Activated CD4-positive, alpha-beta memory T cell treated with anti-CD3 and anti-CD28 coated beads, Interleukin-2, amount 10 ng/mL, durations not matched to agents 7 days and 5 days (primary cell): ENCODE results near the gene PRKAG2. TPM values are rescaled to one million over a fixed set of nuclear protein-coding genes. Genes with fewer than 3 reads are reported as not detected.

Experiments used
- CTCF ChIA-PET: fragments of 350-600 bp; sonication (Branson Sonifier 250); formaldehyde crosslinking; loops from one replicate; lab custom pipeline; 2021; ENCODE audit warnings: antibody characterized with exemption, inconsistent platforms; lab: Charles Lee
- POLR2A ChIA-PET: fragments of 350-600 bp; sonication (Branson Sonifier 250); formaldehyde crosslinking; loops from one replicate; lab custom pipeline; 2021; ENCODE audit warnings: antibody characterized with exemption; lab: Charles Lee
- DNase-seq: peaks from one replicate; pipeline ENCODE4 v3.0.0-alpha.2; 2020
- H3K27ac Mint-ChIP-seq: one replicate; pipeline ENCODE4 v1.8.0; 2021; ENCODE audit warnings: mild to moderate bottlenecking, mixed read lengths
- H3K27me3 Mint-ChIP-seq: one replicate; pipeline ENCODE4 v1.8.0; 2021; ENCODE audit warnings: mixed read lengths
- H3K36me3 Mint-ChIP-seq: one replicate; pipeline ENCODE4 v1.8.0; 2021; ENCODE audit warnings: low read depth, mixed read lengths
- H3K4me1 Mint-ChIP-seq: one replicate; pipeline ENCODE4 v1.8.0; 2021; ENCODE audit warnings: mixed read lengths
- H3K4me3 Mint-ChIP-seq: one replicate; pipeline ENCODE4 v1.8.0; 2021; ENCODE audit warnings: mild to moderate bottlenecking, mixed read lengths
- H3K9me3 Mint-ChIP-seq: one replicate; pipeline ENCODE4 v1.8.0; 2021; ENCODE audit warnings: mixed read lengths
- total RNA-seq, 2 experiments: library from RNA; stranded (reverse); gene quantifications; one replicate each; pipeline ENCODE4 v1.2.3, GENCODE V29; 2021

Gene PRKAG2
- total RNA-seq, 2 experiments from 2014 or later: 25.4 to 33.7 TPM

- Mint-ChIP-seq H3K9me3 (no peaks in the 10 kb centered on the region), H3K4me3 (no peak overlapping the region), H3K27ac (no peak overlapping the region), H3K27me3 (peaks cover 17% of the 10 kb centered on the region), H3K36me3 (no peaks in the 10 kb centered on the region), H3K4me1 (no peaks in the 10 kb centered on the region)
- DNase-seq: no peak
- CTCF ChIA-PET: no interaction called here
- POLR2A ChIA-PET: no interaction called here
Observed at GRCh38 chr7:151897161-151897731, 20.3 kb upstream of the PRKAG2 start.

GRCh38 chr7:151896486-151896885, 19.6 kb upstream of the PRKAG2 start:
- no peaks in the 10 kb centered on the region for H3K4me1 Mint-ChIP-seq
- no peak for DNase-seq
- no peaks in the 10 kb centered on the region for H3K9me3 Mint-ChIP-seq
- H3K4me3 Mint-ChIP-seq: no peak overlapping the region
- POLR2A ChIA-PET: no interaction called here
- H3K36me3 Mint-ChIP-seq: no peaks in the 10 kb centered on the region
- no peak overlapping the region for H3K27ac Mint-ChIP-seq
- CTCF ChIA-PET: no interaction called here
- H3K27me3 Mint-ChIP-seq: peaks cover 17% of the 10 kb centered on the region

- H3K4me3 Mint-ChIP-seq: no peak overlapping the region
- DNase-seq: no peak
- H3K27me3 Mint-ChIP-seq: peaks cover 19% of the 10 kb centered on the region
- ChIA-PET POLR2A (no interaction called here), CTCF (no interaction called here)
- H3K9me3 Mint-ChIP-seq: no peaks in the 10 kb centered on the region
- H3K27ac Mint-ChIP-seq: no peak overlapping the region
- H3K4me1 Mint-ChIP-seq: no peaks in the 10 kb centered on the region
- H3K36me3 Mint-ChIP-seq: no peaks in the 10 kb centered on the region
Observed at GRCh38 chr7:151896086-151896485, 19.2 kb upstream of the PRKAG2 start.

GRCh38 chr7:151895631-151896031, 18.7 kb upstream of the PRKAG2 start:
- no peak overlapping the region for H3K4me3 Mint-ChIP-seq
- ChIA-PET CTCF (no interaction called here), POLR2A (no interaction called here)
- no peak overlapping the region for H3K27ac Mint-ChIP-seq
- peaks cover 23% of the 10 kb centered on the region for H3K27me3 Mint-ChIP-seq
- no peak for DNase-seq
- H3K36me3 Mint-ChIP-seq: no peaks in the 10 kb centered on the region
- no peaks in the 10 kb centered on the region for H3K4me1 Mint-ChIP-seq
- H3K9me3 Mint-ChIP-seq: no peaks in the 10 kb centered on the region

GRCh38 chr7:151895008-151895630, 18.2 kb upstream of the PRKAG2 start:
- peaks cover 22% of the 10 kb centered on the region for H3K27me3 Mint-ChIP-seq
- H3K27ac Mint-ChIP-seq: no peak overlapping the region
- no peak overlapping the region for H3K4me3 Mint-ChIP-seq
- CTCF ChIA-PET: no interaction called here
- DNase-seq: no peak
- POLR2A ChIA-PET: no interaction called here
- no peaks in the 10 kb centered on the region for H3K4me1 Mint-ChIP-seq
- H3K36me3 Mint-ChIP-seq: no peaks in the 10 kb centered on the region
- no peaks in the 10 kb centered on the region for H3K9me3 Mint-ChIP-seq

GRCh38 chr7:151894111-151895007, 17.4 kb upstream of the PRKAG2 start:
- Mint-ChIP-seq H3K27ac (no peak overlapping the region), H3K4me1 (no peaks in the 10 kb centered on the region), H3K4me3 (no peak overlapping the region), H3K36me3 (no peaks in the 10 kb centered on the region), H3K27me3 (peaks cover 23% of the 10 kb centered on the region), H3K9me3 (no peaks in the 10 kb centered on the region)
- CTCF ChIA-PET: no interaction called here
- DNase-seq: no peak
- POLR2A ChIA-PET: no interaction called here

- Mint-ChIP-seq H3K4me3 (no peak overlapping the region), H3K36me3 (no peaks in the 10 kb centered on the region), H3K27ac (no peak overlapping the region), H3K4me1 (no peaks in the 10 kb centered on the region), H3K9me3 (no peaks in the 10 kb centered on the region), H3K27me3 (peaks cover 27% of the 10 kb centered on the region)
- DNase-seq: no peak
- CTCF ChIA-PET: no interaction called here
- POLR2A ChIA-PET: no interaction called here
Observed at GRCh38 chr7:151893405-151893923, 16.5 kb upstream of the PRKAG2 start.

GRCh38 chr7:151891753-151892152, 14.8 kb upstream of the PRKAG2 start:
- Mint-ChIP-seq H3K27me3 (peaks cover 26% of the 10 kb centered on the region), H3K27ac (no peak overlapping the region), H3K4me3 (no peak overlapping the region), H3K4me1 (no peaks in the 10 kb centered on the region), H3K9me3 (no peaks in the 10 kb centered on the region), H3K36me3 (no peaks in the 10 kb centered on the region)
- CTCF ChIA-PET: no interaction called here
- POLR2A ChIA-PET: no interaction called here
- no peak for DNase-seq

GRCh38 chr7:151891182-151891581, 14.3 kb upstream of the PRKAG2 start:
- POLR2A ChIA-PET: no interaction called here
- CTCF ChIA-PET: no interaction called here
- Mint-ChIP-seq H3K27ac (no peak overlapping the region), H3K27me3 (peaks cover 25% of the 10 kb centered on the region), H3K36me3 (no peaks in the 10 kb centered on the region), H3K9me3 (no peaks in the 10 kb centered on the region), H3K4me1 (no peaks in the 10 kb centered on the region), H3K4me3 (no peak overlapping the region)
- no peak for DNase-seq

GRCh38 chr7:151890355-151891004, 13.6 kb upstream of the PRKAG2 start:
- peaks cover 31% of the 10 kb centered on the region for H3K27me3 Mint-ChIP-seq
- ChIA-PET CTCF (no interaction called here), POLR2A (no interaction called here)
- DNase-seq: no peak
- no peak overlapping the region for H3K27ac Mint-ChIP-seq
- H3K36me3 Mint-ChIP-seq: no peaks in the 10 kb centered on the region
- no peaks in the 10 kb centered on the region for H3K9me3 Mint-ChIP-seq
- no peak overlapping the region for H3K4me3 Mint-ChIP-seq
- no peaks in the 10 kb centered on the region for H3K4me1 Mint-ChIP-seq

- Mint-ChIP-seq H3K4me1 (no peaks in the 10 kb centered on the region), H3K36me3 (no peaks in the 10 kb centered on the region), H3K9me3 (no peaks in the 10 kb centered on the region), H3K27ac (no peak overlapping the region), H3K27me3 (peaks cover 34% of the 10 kb centered on the region), H3K4me3 (no peak overlapping the region)
- DNase-seq: no peak
- ChIA-PET POLR2A (no interaction called here), CTCF (no interaction called here)
Observed at GRCh38 chr7:151889406-151890354, 12.8 kb upstream of the PRKAG2 start.
